ENCODE measurements around the gene DPF3.

- TF ChIP-seq CTCF (IDR thresholded peaks at IDR 0.05) (no peak), POLR2A (IDR thresholded peaks at IDR 0.05) (no peak)
Measured at GRCh38 chr14:72711936-72712335, 182.0 kb downstream of the DPF3 start.
